Tibial nerve (tissue), 4 donors: ENCODE measurements around the gene SNRNP25. TPM values are rescaled to one million over a fixed set of nuclear protein-coding genes. Genes with fewer than 3 reads are reported as not detected.

Source experiments
- DNase-seq, 2 donors: peaks; one replicate each; pipeline ENCODE4 v3.0.0-alpha.2; 2019; ENCODE audit warnings: low spot score in 2 of 2
- H3K27ac ChIP-seq, 4 donors: fragments of 200-600 bp; sonication (generic) in 3 of 4; one replicate each; pipeline ENCODE4 v1.5.1; 2017 to 2019; ENCODE audit warnings: mild to moderate bottlenecking in 1 of 4
- H3K27me3 ChIP-seq, 2 donors: fragments of 200-600 bp; sonication (generic) in 1 of 2; one replicate each; pipeline versions ENCODE4 v1.5.1 to v1.6.0; 2017 to 2019
- H3K36me3 ChIP-seq, 3 donors: fragments of 200-600 bp; sonication (generic); one replicate each; pipeline ENCODE4 v1.5.1; 2018 to 2019
- H3K4me1 ChIP-seq, 4 donors: fragments of 200-600 bp; sonication (generic) in 3 of 4; one replicate each; pipeline ENCODE4 v1.5.1; 2017 to 2019
- H3K4me3 ChIP-seq, 4 donors: fragments of 200-600 bp; sonication (generic) in 3 of 4; one replicate each; pipeline ENCODE4 v1.5.1; 2017 to 2019; ENCODE audit warnings: mild to moderate bottlenecking in 1 of 4, moderate library complexity in 1 of 4
- H3K9me3 ChIP-seq, 4 donors: fragments of 200-600 bp; sonication (generic) in 3 of 4; one replicate each; pipeline ENCODE4 v1.5.1; 2017 to 2019
- EP300 ChIP-seq, 2 donors: sonication (generic); formaldehyde crosslinking; IDR thresholded peaks; one replicate each; pipeline ENCODE4 v1.6.1; 2017; ENCODE audit warnings: antibody characterized with exemption in 2 of 2, mild to moderate bottlenecking in 1 of 2
- POLR2A ChIP-seq, 2 donors: fragments of 450-650 bp; IDR thresholded peaks; one replicate each; pipeline ENCODE4 v1.6.1; 2017; ENCODE audit warnings: antibody characterized with exemption in 2 of 2, mild to moderate bottlenecking in 2 of 2, moderate library complexity in 2 of 2
- WGBS, 2 donors: methylation state at CpG; one replicate each; pipeline ENCODE4 v1.1.5; 2018; 5-methylcytosine and 5-hydroxymethylcytosine counted together
- total RNA-seq, 4 donors: library from RNA; depleted of rRNA; stranded (reverse); fragments of >200 nt; gene quantifications; one replicate each; pipeline ENCODE4 v1.1.0, GENCODE V29; 2016
- TF ChIP-seq, protein P1 (sequence below), 5 experiments: fragments of 200-600 bp in 3 of 5; fragments of 450-650 bp in 2 of 5; sonication (generic) in 3 of 5; IDR thresholded peaks; one replicate each; pipeline ENCODE4 v1.5.1; 2016 to 2019; ENCODE audit warnings: antibody characterized with exemption in 5 of 5, mild to moderate bottlenecking in 3 of 5, moderate library complexity in 2 of 5

SNRNP25 gene
- total RNA-seq, 4 donors from 2014 or later: 9.3 to 21.6 (median 15.7) TPM

DNA sequence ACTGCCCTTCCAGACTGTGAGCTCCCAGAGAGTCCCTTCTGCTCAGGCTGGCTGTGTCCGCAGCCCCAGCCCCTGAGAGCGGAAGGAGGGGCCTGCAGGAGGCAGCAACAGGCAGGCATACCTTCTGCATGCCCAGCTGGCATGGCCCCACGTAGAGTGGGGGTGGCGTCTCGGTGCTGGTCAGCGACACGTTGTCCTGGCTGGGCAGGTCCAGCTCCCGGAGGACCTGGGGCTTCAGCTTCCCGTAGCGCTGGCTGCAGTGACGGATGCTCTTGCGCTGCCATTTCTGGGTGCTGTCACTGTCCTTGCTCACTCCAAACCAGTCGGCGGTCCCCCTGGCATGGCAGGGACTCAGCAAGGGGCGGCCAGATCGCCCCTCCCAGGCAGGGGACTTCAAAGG, 9.8 kb downstream of the SNRNP25 start:
- 88 to 100% methylated on average over 3 to 12 of the region's 16 CpGs for WGBS, 2 donors
- TF ChIP-seq POLR2A (IDR thresholded peaks at IDR 0.05): no peak
- no peak for TF ChIP-seq EP300 (IDR thresholded peaks at IDR 0.05)
- TF ChIP-seq, protein P1, sequence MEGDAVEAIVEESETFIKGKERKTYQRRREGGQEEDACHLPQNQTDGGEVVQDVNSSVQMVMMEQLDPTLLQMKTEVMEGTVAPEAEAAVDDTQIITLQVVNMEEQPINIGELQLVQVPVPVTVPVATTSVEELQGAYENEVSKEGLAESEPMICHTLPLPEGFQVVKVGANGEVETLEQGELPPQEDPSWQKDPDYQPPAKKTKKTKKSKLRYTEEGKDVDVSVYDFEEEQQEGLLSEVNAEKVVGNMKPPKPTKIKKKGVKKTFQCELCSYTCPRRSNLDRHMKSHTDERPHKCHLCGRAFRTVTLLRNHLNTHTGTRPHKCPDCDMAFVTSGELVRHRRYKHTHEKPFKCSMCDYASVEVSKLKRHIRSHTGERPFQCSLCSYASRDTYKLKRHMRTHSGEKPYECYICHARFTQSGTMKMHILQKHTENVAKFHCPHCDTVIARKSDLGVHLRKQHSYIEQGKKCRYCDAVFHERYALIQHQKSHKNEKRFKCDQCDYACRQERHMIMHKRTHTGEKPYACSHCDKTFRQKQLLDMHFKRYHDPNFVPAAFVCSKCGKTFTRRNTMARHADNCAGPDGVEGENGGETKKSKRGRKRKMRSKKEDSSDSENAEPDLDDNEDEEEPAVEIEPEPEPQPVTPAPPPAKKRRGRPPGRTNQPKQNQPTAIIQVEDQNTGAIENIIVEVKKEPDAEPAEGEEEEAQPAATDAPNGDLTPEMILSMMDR (IDR thresholded peaks at IDR 0.05): no peak
- H3K36me3 ChIP-seq: peaks cover 0 to 65% (median 11%) of the 10 kb centered on the region in 3 donors

DNA sequence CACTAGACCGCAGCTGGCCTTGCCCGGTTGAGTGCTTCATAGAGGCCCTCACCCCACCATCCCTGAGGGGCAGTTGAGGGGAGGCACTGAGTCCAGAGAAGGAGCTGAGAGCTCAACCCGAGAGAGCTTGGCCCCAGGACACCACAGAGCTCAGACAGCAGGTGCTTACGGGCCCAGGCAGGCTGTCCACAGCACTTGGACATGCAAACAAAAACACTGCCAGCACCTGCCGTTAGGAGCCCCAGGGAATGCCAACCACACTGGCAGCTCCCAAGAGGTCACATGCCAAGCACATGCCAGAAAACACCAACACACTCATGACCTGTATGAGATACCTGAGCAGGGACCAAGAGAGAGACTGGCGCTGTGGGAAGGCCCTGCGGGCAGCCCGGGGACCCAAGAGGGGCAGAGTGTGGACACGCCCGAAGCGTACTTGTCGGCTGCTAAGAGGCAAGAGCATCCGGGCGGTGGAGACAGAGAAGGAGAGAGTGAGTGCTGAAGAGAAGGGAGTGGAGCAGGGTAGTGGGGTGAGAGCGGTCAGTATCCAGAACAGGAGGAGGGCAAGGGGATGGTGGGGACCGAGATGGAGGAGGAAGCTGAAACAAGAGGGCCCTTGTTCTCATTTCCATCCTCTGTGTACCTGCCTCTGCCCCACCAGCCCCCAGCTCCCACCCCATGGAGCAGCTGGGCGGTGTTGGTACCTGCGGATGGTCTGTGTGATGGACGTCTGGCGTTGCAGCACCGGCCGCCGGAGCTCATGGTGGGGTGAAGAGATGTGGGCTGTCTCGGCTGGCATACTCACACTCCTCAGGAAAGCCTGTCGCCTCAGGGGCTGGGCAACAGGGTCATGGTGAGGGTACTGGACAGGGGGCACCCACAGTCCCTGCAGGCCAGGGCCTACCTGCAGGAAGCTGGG, 10.6 kb downstream of the SNRNP25 start:
- peaks cover 0 to 52% (median 35%) of the 10 kb centered on the region in 4 donors for H3K4me1 ChIP-seq
- TF ChIP-seq POLR2A (IDR thresholded peaks at IDR 0.05) (no peak), EP300 (IDR thresholded peaks at IDR 0.05) (no peak)
- TF ChIP-seq, protein P1 (IDR thresholded peaks at IDR 0.05): no peak
- H3K4me3 ChIP-seq: no peak overlapping the region
- peak overlapping the region in 1 of 4 donors; percentile 99 for H3K27ac ChIP-seq
- no peaks in the 10 kb centered on the region for H3K27me3 ChIP-seq
- 67 to 75% methylated on average over 25 of the region's 25 CpGs for WGBS, 2 donors
- peaks cover 0 to 57% (median 6%) of the 10 kb centered on the region in 3 donors for H3K36me3 ChIP-seq
- no peaks in the 10 kb centered on the region for H3K9me3 ChIP-seq
- no peak for DNase-seq

More for the DNA sequence above, 9.8 kb downstream of the SNRNP25 start:
- no peak overlapping the region for H3K4me3 ChIP-seq
- no peak for DNase-seq
- no peaks in the 10 kb centered on the region for H3K9me3 ChIP-seq
- H3K27me3 ChIP-seq: no peaks in the 10 kb centered on the region
- H3K4me1 ChIP-seq: peaks cover 0 to 46% (median 28%) of the 10 kb centered on the region in 4 donors
- no peak overlapping the region for H3K27ac ChIP-seq

DNA sequence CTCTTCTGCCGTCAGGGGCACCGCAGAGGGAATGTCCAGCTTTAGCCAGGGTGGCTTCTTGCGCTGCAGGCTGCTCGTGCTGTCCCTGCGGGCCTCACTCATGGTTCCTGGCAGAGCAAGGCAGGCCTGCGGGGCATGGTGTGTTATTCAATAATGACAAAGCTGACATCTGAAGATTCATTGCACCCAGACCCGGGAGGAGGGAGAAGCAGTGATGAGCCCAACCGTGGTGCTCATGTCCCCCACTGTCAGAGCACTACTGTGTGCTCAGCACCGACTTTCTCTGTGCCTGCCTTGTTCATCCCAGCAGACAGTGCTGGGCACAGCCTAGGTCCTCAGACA, 11.3 kb downstream of the SNRNP25 start:
- no peak overlapping the region for H3K4me3 ChIP-seq
- TF ChIP-seq EP300 (IDR thresholded peaks at IDR 0.05) (no peak), POLR2A (IDR thresholded peaks at IDR 0.05) (no peak)
- TF ChIP-seq, protein P1 (IDR thresholded peaks at IDR 0.05): no peak
- no peaks in the 10 kb centered on the region for H3K9me3 ChIP-seq
- peak overlapping the region in 1 of 4 donors; percentile 99 for H3K27ac ChIP-seq
- H3K4me1 ChIP-seq: peaks cover 0 to 58% (median 42%) of the 10 kb centered on the region in 4 donors
- no peak for DNase-seq
- H3K36me3 ChIP-seq: peaks cover 0 to 51% (median 6%) of the 10 kb centered on the region in 3 donors
- WGBS, 2 donors: 50 to 73% methylated on average over 9 of the region's 9 CpGs
- H3K27me3 ChIP-seq: no peaks in the 10 kb centered on the region

DNA sequence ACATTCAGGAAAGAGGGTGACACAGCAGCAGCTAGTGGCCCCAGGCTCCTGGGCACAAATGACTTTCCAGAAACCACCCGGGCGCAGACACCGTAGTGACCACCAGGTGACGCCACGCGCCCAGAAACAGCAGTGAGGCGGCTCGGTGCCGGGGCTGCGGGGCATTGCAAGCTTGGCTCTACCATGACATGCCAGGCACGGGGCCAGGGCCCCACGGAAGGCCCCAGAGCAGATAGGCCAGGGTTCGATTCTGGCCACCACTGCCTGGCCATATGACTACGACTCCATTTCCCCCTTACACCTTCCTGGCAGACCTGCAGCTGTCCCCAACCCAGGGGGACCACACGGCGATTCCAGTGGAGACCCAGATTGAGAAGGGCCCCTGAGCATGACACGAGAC, 12.1 kb downstream of the SNRNP25 start:
- H3K36me3 ChIP-seq: peaks cover 0 to 42% (median 6%) of the 10 kb centered on the region in 3 donors
- peaks cover 0 to 67% (median 50%) of the 10 kb centered on the region in 4 donors for H3K4me1 ChIP-seq
- H3K9me3 ChIP-seq: no peaks in the 10 kb centered on the region
- no peak overlapping the region for H3K4me3 ChIP-seq
- DNase-seq: peak; percentile 79 to 91
- TF ChIP-seq POLR2A (IDR thresholded peaks at IDR 0.05) (no peak), EP300 (IDR thresholded peaks at IDR 0.05) (peak in 1 of 2 donors; percentile 54)
- TF ChIP-seq, protein P1 (IDR thresholded peaks at IDR 0.05): peak; percentile 93 to 100 (median 98)
- 17 to 31% methylated on average over 6 to 17 of the region's 17 CpGs for whole genome bisulfite sequencing, 2 donors
- H3K27me3 ChIP-seq: no peaks in the 10 kb centered on the region
- H3K27ac ChIP-seq: peak overlapping the region in 3 of 4 donors; percentile 90 to 99 (median 97)
